H9 (cell line): ENCODE data around the gene RBBP9. TPM values are rescaled to one million over a fixed set of nuclear protein-coding genes. Genes with fewer than 3 reads are reported as not detected.

Experiments used
- DNase-seq: peaks from one replicate; pipeline ENCODE4 v3.0.0-alpha.2; 2017
- H2AFZ ChIP-seq: one replicate; pipeline ENCODE4 v1.6.1; 2013; ENCODE audit warnings: mild to moderate bottlenecking, low read length, control low read depth, moderate library complexity
- H2AK5ac ChIP-seq: 2 replicates; pipeline ENCODE4 v1.6.1; 2013; ENCODE audit warnings: low read length, control low read depth, mixed read lengths; ENCODE audit not compliant: insufficient read length
- H2BK120ac ChIP-seq: one replicate; pipeline ENCODE4 v1.6.1; 2013; ENCODE audit warnings: low read depth, mild to moderate bottlenecking, low read length, control low read depth, inconsistent platforms; ENCODE audit not compliant: poor library complexity, severe bottlenecking
- H2BK12ac ChIP-seq: 2 replicates; pipeline ENCODE4 v1.6.1; 2013; ENCODE audit warnings: low read length, control low read depth, mixed read lengths, low read depth; ENCODE audit not compliant: insufficient read length
- H2BK15ac ChIP-seq: 2 replicates; pipeline ENCODE4 v1.6.1; 2013; ENCODE audit warnings: low read depth, low read length, control low read depth
- H2BK20ac ChIP-seq: one replicate; pipeline ENCODE4 v1.6.1; 2013; ENCODE audit warnings: low read depth, mild to moderate bottlenecking, low read length, control low read depth, inconsistent platforms; ENCODE audit not compliant: poor library complexity, severe bottlenecking
- H2BK5ac ChIP-seq: 2 replicates; pipeline ENCODE4 v1.6.1; 2013; ENCODE audit warnings: low read length, control low read depth, mixed read lengths; ENCODE audit not compliant: insufficient read length
- H3K14ac ChIP-seq: 2 replicates; pipeline ENCODE4 v1.6.1; 2013; ENCODE audit warnings: low read length, control low read depth; ENCODE audit not compliant: insufficient read depth
- H3K18ac ChIP-seq: 2 replicates; pipeline ENCODE4 v1.6.1; 2013; ENCODE audit warnings: low read depth, mild to moderate bottlenecking, mixed read lengths, low read length, control low read depth; ENCODE audit not compliant: insufficient read length
- H3K23ac ChIP-seq: 2 replicates; pipeline ENCODE4 v1.6.1; 2013; ENCODE audit warnings: low read length, control low read depth, mixed read lengths, low read depth; ENCODE audit not compliant: insufficient read length
- H3K23me2 ChIP-seq: 2 replicates; pipeline ENCODE4 v1.6.1; 2013; ENCODE audit warnings: low read depth, mild to moderate bottlenecking, mixed read lengths, low read length, control low read depth; ENCODE audit not compliant: insufficient read length, poor library complexity, severe bottlenecking
- H3K27ac ChIP-seq: 2 replicates; pipeline ENCODE4 v1.5.1; 2013; ENCODE audit warnings: low read length, control low read depth, mixed read lengths, low read depth; ENCODE audit not compliant: insufficient read length
- H3K27me3 ChIP-seq: 2 replicates; pipeline ENCODE4 v1.6.1; 2013; ENCODE audit warnings: low read length, control low read depth, inconsistent platforms; ENCODE audit not compliant: insufficient read depth
- H3K4ac ChIP-seq: 2 replicates; pipeline ENCODE4 v1.6.1; 2013; ENCODE audit warnings: low read depth, mild to moderate bottlenecking, control low read depth, inconsistent platforms, low read length, moderate library complexity
- H3K4me1 ChIP-seq: 2 replicates; pipeline ENCODE4 v1.6.1; 2013; ENCODE audit warnings: low read length, control low read depth, inconsistent platforms; ENCODE audit not compliant: insufficient read depth
- H3K4me2 ChIP-seq: 2 replicates; pipeline ENCODE4 v1.6.1; 2013; ENCODE audit warnings: low read length, control low read depth, mixed read lengths; ENCODE audit not compliant: insufficient read length, insufficient read depth
- H3K56ac ChIP-seq: 2 replicates; pipeline ENCODE4 v1.6.1; 2013; ENCODE audit warnings: low read depth, mild to moderate bottlenecking, mixed read lengths, low read length, control low read depth; ENCODE audit not compliant: insufficient read length
- H3K79me1 ChIP-seq: 2 replicates; pipeline ENCODE4 v1.6.1; 2013; ENCODE audit warnings: low read depth, mild to moderate bottlenecking, moderate library complexity, low read length, control low read depth, inconsistent platforms; ENCODE audit not compliant: insufficient read depth, poor library complexity, severe bottlenecking
- H3K79me2 ChIP-seq: 2 replicates; pipeline ENCODE4 v1.6.1; 2013; ENCODE audit warnings: low read length, control low read depth, inconsistent platforms; ENCODE audit not compliant: insufficient read depth
- H3K9ac ChIP-seq: 2 replicates; pipeline ENCODE4 v1.6.1; 2013; ENCODE audit warnings: low read length, control low read depth, mixed read lengths; ENCODE audit not compliant: insufficient read length; ENCODE audit errors: extremely low read depth
- H3K9me3 ChIP-seq: one replicate; pipeline ENCODE4 v1.6.1; 2013; ENCODE audit warnings: low read depth, low read length, inconsistent platforms; ENCODE audit not compliant: control insufficient read depth
- H3T11ph ChIP-seq: one replicate; pipeline ENCODE4 v1.6.1; 2013; ENCODE audit warnings: mild to moderate bottlenecking, low read length, control low read depth, inconsistent platforms
- H4K20me1 ChIP-seq: one replicate; pipeline ENCODE4 v1.6.1; 2013; ENCODE audit not compliant: control insufficient read depth, insufficient read length, insufficient read depth
- H4K5ac ChIP-seq: 2 replicates; pipeline ENCODE4 v1.6.1; 2013; ENCODE audit warnings: low read depth, mild to moderate bottlenecking, mixed read lengths, low read length, control low read depth; ENCODE audit not compliant: insufficient read length
- H4K8ac ChIP-seq: replicated peaks from 2 replicates; pipeline ENCODE4 v1.6.1; 2013; ENCODE audit warnings: low read length, control low read depth, mixed read lengths, low read depth; ENCODE audit not compliant: insufficient read length
- H4K91ac ChIP-seq: 2 replicates; pipeline ENCODE4 v1.6.1; 2013; ENCODE audit warnings: low read depth, mild to moderate bottlenecking, moderate library complexity, mixed read lengths, low read length, control low read depth; ENCODE audit not compliant: insufficient read length
- H3K27ac Mint-ChIP-seq, 3 experiments: 2 replicates in 2 of 3; 3 replicates in 1 of 3; pipeline ENCODE4 v1.8.0; 2020 to 2021; ENCODE audit warnings: mixed read lengths in 3 of 3, mild to moderate bottlenecking in 1 of 3, moderate library complexity in 1 of 3
- H3K27me3 Mint-ChIP-seq: 2 replicates; pipeline ENCODE4 v1.8.0; 2021; ENCODE audit warnings: low read depth, mild to moderate bottlenecking, moderate library complexity, mixed read lengths
- H3K36me3 Mint-ChIP-seq, 3 experiments: 2 replicates in 2 of 3; 3 replicates in 1 of 3; pipeline ENCODE4 v1.8.0; 2020 to 2021; ENCODE audit warnings: low read depth in 3 of 3, mixed read lengths in 3 of 3; ENCODE audit not compliant: insufficient read depth in 1 of 3
- H3K4me1 Mint-ChIP-seq, 2 experiments: 2 replicates each; pipeline ENCODE4 v1.8.0; 2020; ENCODE audit warnings: mixed read lengths in 2 of 2
- H3K4me3 Mint-ChIP-seq, 2 experiments: 2 replicates in 1 of 2; 3 replicates in 1 of 2; pipeline ENCODE4 v1.8.0; 2020 to 2021; ENCODE audit warnings: mild to moderate bottlenecking in 2 of 2, mixed read lengths in 2 of 2, moderate library complexity in 1 of 2
- H3K9me3 Mint-ChIP-seq, 2 experiments: 2 replicates in 1 of 2; 3 replicates in 1 of 2; pipeline ENCODE4 v1.8.0; 2020; ENCODE audit warnings: mild to moderate bottlenecking in 2 of 2, mixed read lengths in 2 of 2, moderate library complexity in 1 of 2
- WGBS: extraction: QIAGEN DNeasy Blood & Tissue Kit; methylation state at CpG from one replicate; pipeline ENCODE4 v1.1.7; 2013; ENCODE audit warnings: missing lambda C conversion rate, low lambda C conversion rate, mixed read lengths; ENCODE audit not compliant: insufficient read length; ENCODE audit errors: extremely low coverage; 5-methylcytosine and 5-hydroxymethylcytosine counted together
- total RNA-seq: library from RNA; stranded (reverse); gene quantifications from 2 replicates; pipeline ENCODE4 v1.2.1, GENCODE V29; 2021
- TF ChIP-seq, protein P1 (sequence below): fragments of 200-600 bp; sonication (generic); conservative IDR thresholded peaks from 3 replicates; pipeline ENCODE4 v1.8.0; 2021; ENCODE audit warnings: antibody characterized with exemption, mild to moderate bottlenecking

RBBP9 gene
- total RNA-seq, 1 experiment from 2014 or later: 12.0 TPM

- no peak overlapping the region for H3K18ac ChIP-seq
- no peak overlapping the region for H2AK5ac ChIP-seq
- no peaks in the 10 kb centered on the region for H3K23me2 ChIP-seq
- H3K9me3 ChIP-seq: no peaks in the 10 kb centered on the region
- peaks cover 20 to 58% (median 55%) of the 10 kb centered on the region in 3 experiments; a peak in 6 of 7 replicates for H3K36me3 Mint-ChIP-seq
- no peak overlapping the region for H3K56ac ChIP-seq
- no peak overlapping the region for H2AFZ ChIP-seq
- WGBS: no CpG with 5 or more reads among the region's 1 CpG
- no peak overlapping the region for H2BK120ac ChIP-seq
- no peak overlapping the region for H3K27ac Mint-ChIP-seq
- H4K5ac ChIP-seq: no peak overlapping the region
- no peak overlapping the region for H3K4me2 ChIP-seq
- no peak overlapping the region for H4K91ac ChIP-seq
- no peak overlapping the region for H2BK20ac ChIP-seq
- H3K79me2 ChIP-seq: no peaks in the 10 kb centered on the region
- H2BK5ac ChIP-seq: no peak overlapping the region
- no peak overlapping the region for H3K14ac ChIP-seq
- no peak overlapping the region for H2BK12ac ChIP-seq
- H4K8ac ChIP-seq: no peak overlapping the region
- H3K27me3 ChIP-seq: no peaks in the 10 kb centered on the region
- no peak overlapping the region for H3K27ac ChIP-seq
- no peaks in the 10 kb centered on the region for H3K9me3 Mint-ChIP-seq
- no peaks in the 10 kb centered on the region for H3K4me1 Mint-ChIP-seq
- H3K9ac ChIP-seq: no peak overlapping the region
- TF ChIP-seq, protein P1, sequence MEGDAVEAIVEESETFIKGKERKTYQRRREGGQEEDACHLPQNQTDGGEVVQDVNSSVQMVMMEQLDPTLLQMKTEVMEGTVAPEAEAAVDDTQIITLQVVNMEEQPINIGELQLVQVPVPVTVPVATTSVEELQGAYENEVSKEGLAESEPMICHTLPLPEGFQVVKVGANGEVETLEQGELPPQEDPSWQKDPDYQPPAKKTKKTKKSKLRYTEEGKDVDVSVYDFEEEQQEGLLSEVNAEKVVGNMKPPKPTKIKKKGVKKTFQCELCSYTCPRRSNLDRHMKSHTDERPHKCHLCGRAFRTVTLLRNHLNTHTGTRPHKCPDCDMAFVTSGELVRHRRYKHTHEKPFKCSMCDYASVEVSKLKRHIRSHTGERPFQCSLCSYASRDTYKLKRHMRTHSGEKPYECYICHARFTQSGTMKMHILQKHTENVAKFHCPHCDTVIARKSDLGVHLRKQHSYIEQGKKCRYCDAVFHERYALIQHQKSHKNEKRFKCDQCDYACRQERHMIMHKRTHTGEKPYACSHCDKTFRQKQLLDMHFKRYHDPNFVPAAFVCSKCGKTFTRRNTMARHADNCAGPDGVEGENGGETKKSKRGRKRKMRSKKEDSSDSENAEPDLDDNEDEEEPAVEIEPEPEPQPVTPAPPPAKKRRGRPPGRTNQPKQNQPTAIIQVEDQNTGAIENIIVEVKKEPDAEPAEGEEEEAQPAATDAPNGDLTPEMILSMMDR: no peak
- H3K4me3 Mint-ChIP-seq: no peak overlapping the region
- no peak overlapping the region for H3K4ac ChIP-seq
- no peaks in the 10 kb centered on the region for H3K4me1 ChIP-seq
- DNase-seq: no peak
- no peaks in the 10 kb centered on the region for H4K20me1 ChIP-seq
- no peaks in the 10 kb centered on the region for H3K27me3 Mint-ChIP-seq
- H3K79me1 ChIP-seq: no peaks in the 10 kb centered on the region
- no peak overlapping the region for H2BK15ac ChIP-seq
- no peak overlapping the region for H3K23ac ChIP-seq
- H3T11ph ChIP-seq: no peak overlapping the region
These were observed 27.6 kb upstream of the RBBP9 start for GRCh38 chr20:18524646-18525045.
